ENCODE measurements around the gene TRIM3. TPM values are rescaled to one million over a fixed set of nuclear protein-coding genes. Genes with fewer than 3 reads are reported as not detected.
"Not testable (repeated sequence)": the region's sequence is repeated elsewhere in the genome, so short reads cannot be mapped to it uniquely, and the experiment has no call there.

TRIM3 gene
- total RNA-seq = 3.6 and 6.8 TPM in 2 replicates

DNA sequence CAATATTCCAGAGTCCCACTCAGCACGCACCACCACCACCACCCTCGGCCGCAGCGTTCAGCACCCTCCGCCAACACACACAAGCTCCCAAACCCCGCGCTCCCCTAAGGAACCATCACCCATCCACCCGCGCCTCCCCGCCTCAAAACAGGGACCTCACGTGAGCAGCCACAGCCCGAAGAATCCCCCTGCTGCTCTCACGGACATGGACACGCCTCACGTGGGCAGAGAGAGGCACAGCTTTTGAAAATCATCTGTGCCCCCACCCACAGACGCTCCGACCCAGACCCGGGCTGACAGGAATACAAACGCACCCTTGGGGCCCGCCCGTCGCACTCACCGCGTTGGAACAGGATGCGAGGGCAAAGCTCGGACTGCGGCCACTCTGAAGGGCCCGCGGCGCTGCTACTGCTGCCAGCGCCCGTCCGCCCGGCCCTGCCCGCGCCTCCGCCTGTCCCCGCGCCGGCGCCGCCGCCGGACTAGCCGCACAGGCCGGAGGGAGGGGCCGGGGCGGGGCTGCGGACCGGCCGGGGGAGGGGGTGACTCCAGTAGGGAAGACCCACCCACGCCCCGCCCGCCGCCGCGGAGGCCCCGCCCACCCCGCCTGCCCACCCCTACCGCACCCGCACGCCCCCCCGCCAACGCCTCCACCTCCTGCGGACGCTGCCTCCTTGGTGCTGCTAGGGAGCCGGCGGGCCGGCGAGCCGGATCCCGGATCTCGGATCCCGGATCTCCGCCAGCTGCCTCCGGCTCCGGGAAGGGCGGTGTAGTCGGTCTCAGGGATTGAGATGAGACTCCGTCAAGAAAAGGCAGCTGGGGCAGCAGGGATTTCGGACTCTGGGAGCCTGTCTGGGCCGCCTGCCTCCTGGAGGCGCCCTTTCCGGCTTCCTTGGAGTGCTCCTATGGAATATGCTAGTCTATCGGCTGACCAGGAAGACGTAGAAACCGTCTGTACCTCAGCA lies at the start of gene TRIM3:
TSS of gene TRIM3 (minus strand) at position 491 of the 962 bp plus-strand sequence. CDS start 8,246 bp downstream, outside the sequence.
- peak; percentile 46 for DNase-seq (ENCODE audit: low spot score)
- Mint-ChIP-seq H3K9me3 (no peaks in the 10 kb centered on the region), H3K27me3 (ENCODE audit: low read depth) (peaks cover 8% of the 10 kb centered on the region), H3K27ac (peak within 1 kb of the TSS; percentile 13), H3K4me3 (ENCODE audit: low read depth) (peak within 1 kb of the TSS; percentile 78), H3K36me3 (ENCODE audit: low read depth) (peaks cover 17% of the 10 kb centered on the region), H3K4me1 (ENCODE audit: low read depth) (peaks cover 13% of the 10 kb centered on the region)
- intact Hi-C loops (cut with micrococcal nuclease) = loop anchor here (2.0 kb wide), 1 partner anchor 239 kb away; the partner anchor contains the start of gene FHIP1B

DNA sequence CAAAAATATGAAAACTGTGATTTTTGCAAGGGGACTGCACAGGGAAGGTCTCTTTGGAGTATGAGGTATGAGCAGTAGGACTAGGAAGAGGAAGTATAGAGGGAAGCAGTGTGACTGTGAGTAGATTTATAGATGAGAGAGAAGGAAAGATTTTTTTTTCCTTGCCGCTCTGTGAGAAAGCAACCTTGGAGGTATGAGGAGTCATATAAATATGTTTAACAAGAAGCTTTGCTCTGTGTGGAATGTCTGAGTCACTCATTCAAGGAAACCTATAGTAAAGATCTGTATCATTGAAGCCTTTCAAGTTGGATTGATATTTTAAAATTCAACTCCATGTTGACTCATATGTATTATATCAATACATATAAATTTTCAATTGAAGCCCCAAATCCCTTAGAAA lies 49.5 kb upstream of the TRIM3 start:
- peaks cover 40% of the 10 kb centered on the region for H3K4me1 Mint-ChIP-seq (ENCODE audit: low read depth)
- H3K36me3 Mint-ChIP-seq (ENCODE audit: low read depth) = peaks cover 52% of the 10 kb centered on the region
- no peaks in the 10 kb centered on the region for H3K9me3 Mint-ChIP-seq
- no peak for DNase-seq (ENCODE audit: low spot score)
- no peaks in the 10 kb centered on the region for H3K27me3 Mint-ChIP-seq (ENCODE audit: low read depth)
- H3K27ac Mint-ChIP-seq = peak overlapping the region; percentile 52
- intact Hi-C loops (cut with micrococcal nuclease) = loop anchor here (5.0 kb wide), 2 partner anchors 41 to 201 kb away; partner anchors contain the start of genes ARFIP2, CAVIN3 and TIMM10B
- no peak overlapping the region for H3K4me3 Mint-ChIP-seq (ENCODE audit: low read depth)

DNA sequence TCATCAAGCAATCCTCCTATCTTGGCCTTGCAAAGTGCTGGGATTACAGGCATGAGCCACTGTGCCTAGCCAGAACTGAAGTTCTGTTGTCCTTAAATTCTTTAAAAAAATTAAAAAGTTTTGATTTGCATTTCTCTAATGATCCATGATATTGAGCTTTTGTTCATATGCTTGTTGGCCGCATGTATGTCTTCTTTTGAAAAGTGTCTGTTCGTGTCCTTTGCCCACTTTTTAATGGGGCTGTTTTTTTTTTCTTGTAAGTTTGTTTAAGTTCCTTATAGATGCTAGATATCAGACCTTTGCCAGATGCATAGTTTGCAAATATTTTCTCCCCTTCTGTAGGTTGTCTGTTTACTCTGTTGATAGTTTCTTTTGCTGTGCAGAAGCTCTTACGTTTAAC lies 48.2 kb upstream of the TRIM3 start:
- DNase-seq (ENCODE audit: low spot score); H3K27ac Mint-ChIP-seq; H3K4me3 Mint-ChIP-seq (ENCODE audit: low read depth); H3K9me3 Mint-ChIP-seq; H3K27me3 Mint-ChIP-seq (ENCODE audit: low read depth): not testable (repeated sequence)
- intact Hi-C loops (cut with micrococcal nuclease) = loop anchor here (5.0 kb wide), 2 partner anchors 40 to 200 kb away; partner anchors contain the start of genes ARFIP2, CAVIN3 and TIMM10B
- H3K36me3 Mint-ChIP-seq (ENCODE audit: low read depth) = peaks cover 45% of the 10 kb centered on the region
- H3K4me1 Mint-ChIP-seq (ENCODE audit: low read depth) = peaks cover 34% of the 10 kb centered on the region

DNA sequence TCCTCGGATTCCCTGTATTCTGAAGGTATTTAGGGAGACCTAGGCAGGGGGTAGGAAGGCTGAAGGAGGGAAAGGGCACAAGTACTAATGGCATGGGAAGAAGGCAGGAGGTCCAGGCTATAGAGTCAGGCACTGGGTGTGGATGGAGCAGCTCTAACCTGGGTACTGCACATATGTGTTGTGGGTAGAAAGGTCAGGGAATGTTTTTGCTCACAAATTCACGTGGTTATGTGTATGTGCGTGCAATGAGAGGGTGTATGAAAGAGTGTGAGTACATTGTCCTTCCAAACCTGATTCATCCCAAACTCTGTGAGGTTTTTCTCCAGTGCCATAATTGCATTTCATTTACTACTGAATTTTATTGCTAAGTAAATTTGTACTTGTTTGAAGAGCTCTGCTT lies 46.5 kb upstream of the TRIM3 start:
- no peak for DNase-seq (ENCODE audit: low spot score)
- H3K27me3 Mint-ChIP-seq (ENCODE audit: low read depth) = no peaks in the 10 kb centered on the region
- no peak overlapping the region for H3K4me3 Mint-ChIP-seq (ENCODE audit: low read depth)
- peaks cover 21% of the 10 kb centered on the region for H3K4me1 Mint-ChIP-seq (ENCODE audit: low read depth)
- intact Hi-C loops (cut with micrococcal nuclease) = loop anchor here (5.0 kb wide), 2 partner anchors 38 to 198 kb away; partner anchors contain the start of genes ARFIP2, CAVIN3 and TIMM10B
- no peaks in the 10 kb centered on the region for H3K9me3 Mint-ChIP-seq
- H3K36me3 Mint-ChIP-seq (ENCODE audit: low read depth) = peaks cover 44% of the 10 kb centered on the region
- H3K27ac Mint-ChIP-seq = no peak overlapping the region

DNA sequence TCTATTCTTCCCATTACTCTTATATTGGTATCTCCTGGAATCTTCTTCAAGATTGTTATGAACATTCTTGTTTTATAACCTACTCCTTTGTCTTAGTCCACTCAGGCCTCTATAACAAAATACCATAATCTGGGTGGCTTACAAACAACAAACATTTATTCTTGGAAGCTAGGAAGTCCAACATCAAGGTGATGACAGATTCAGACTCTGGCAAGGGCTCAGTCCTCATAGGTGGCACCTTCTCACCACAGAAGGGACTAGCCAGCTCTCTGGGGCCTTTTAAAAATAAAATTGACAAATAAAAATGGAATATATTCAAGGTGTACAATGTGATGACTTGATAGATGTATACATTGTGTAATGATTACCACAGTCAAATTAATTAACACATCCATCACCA lies 43.1 kb upstream of the TRIM3 start:
- H3K4me1 Mint-ChIP-seq (ENCODE audit: low read depth) = peaks cover 4% of the 10 kb centered on the region
- no peaks in the 10 kb centered on the region for H3K9me3 Mint-ChIP-seq
- H3K27ac Mint-ChIP-seq = no peak overlapping the region
- H3K36me3 Mint-ChIP-seq (ENCODE audit: low read depth) = peaks cover 50% of the 10 kb centered on the region
- no peaks in the 10 kb centered on the region for H3K27me3 Mint-ChIP-seq (ENCODE audit: low read depth)
- intact Hi-C loops (cut with micrococcal nuclease) = no loop called here
- no peak overlapping the region for H3K4me3 Mint-ChIP-seq (ENCODE audit: low read depth)
- DNase-seq (ENCODE audit: low spot score) = no peak

DNA sequence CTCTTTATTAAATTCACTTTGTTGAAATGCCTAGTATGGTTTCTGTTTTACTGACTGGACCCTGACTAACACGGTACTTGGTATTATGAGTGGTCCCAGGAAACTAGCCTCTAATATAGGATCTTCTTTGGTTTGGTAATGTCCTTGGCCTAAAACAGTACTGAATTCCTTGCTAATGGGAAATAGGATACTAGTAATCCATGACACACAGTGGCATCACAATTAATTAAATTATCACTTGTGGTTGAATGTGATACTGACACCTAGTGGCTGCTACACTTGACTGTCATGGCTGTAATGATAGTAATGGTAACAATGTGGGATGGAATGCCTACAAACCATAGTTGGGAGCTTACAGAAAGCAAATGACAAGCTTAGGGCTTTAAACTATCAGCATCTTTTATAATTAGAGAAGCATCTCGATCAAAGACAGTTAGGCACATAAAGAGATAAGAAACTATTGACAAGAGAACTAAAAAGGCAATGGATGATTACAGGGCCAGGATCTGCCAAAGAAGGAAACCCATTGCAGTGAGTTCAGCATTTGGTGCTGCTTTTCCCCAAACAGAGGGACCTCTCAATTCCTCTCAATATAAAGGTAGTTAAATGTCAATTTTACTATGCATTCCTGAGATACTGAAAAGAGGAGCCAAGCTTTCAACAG lies 32.0 kb upstream of the TRIM3 start:
- Mint-ChIP-seq H3K4me3 (ENCODE audit: low read depth) (no peak overlapping the region), H3K27me3 (ENCODE audit: low read depth) (no peaks in the 10 kb centered on the region), H3K27ac (no peak overlapping the region), H3K9me3 (no peaks in the 10 kb centered on the region), H3K4me1 (ENCODE audit: low read depth) (peaks cover 3% of the 10 kb centered on the region), H3K36me3 (ENCODE audit: low read depth) (peaks cover 40% of the 10 kb centered on the region)
- DNase-seq (ENCODE audit: low spot score) = no peak
- intact Hi-C loops (cut with micrococcal nuclease) = loop anchor here (1.0 to 2.0 kb wide), 2 partner anchors 25 to 126 kb away; partner anchors contain the start of genes ARFIP2 and TIMM10B

DNA sequence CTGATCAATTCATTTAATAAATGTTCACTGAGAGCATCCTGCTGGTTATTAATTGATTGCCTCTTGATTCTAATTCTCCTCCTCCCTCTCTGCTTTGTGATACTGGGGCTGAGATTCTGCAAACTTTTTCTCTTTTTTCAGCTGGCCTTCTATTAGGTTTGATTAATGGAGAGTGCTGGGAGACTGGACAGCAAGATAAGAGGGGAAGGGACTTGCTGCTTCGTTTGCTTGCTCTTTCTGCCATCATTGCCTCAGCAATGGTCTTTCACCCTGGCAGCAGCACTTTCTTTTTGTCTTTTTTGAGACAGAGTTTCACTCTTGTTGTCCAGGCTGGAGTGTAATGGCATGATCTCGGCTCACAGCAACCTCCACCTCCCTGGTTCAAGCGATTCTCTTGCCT lies 30.4 kb upstream of the TRIM3 start:
- Mint-ChIP-seq H3K9me3 (no peaks in the 10 kb centered on the region), H3K27me3 (ENCODE audit: low read depth) (no peaks in the 10 kb centered on the region), H3K4me1 (ENCODE audit: low read depth) (peaks cover 3% of the 10 kb centered on the region), H3K36me3 (ENCODE audit: low read depth) (peaks cover 41% of the 10 kb centered on the region), H3K4me3 (ENCODE audit: low read depth) (no peak overlapping the region), H3K27ac (no peak overlapping the region)
- intact Hi-C loops (cut with micrococcal nuclease) = loop anchor here (2.0 kb wide), 1 partner anchor 23 kb away; the partner anchor contains the start of genes ARFIP2 and TIMM10B
- DNase-seq (ENCODE audit: low spot score) = no peak

DNA sequence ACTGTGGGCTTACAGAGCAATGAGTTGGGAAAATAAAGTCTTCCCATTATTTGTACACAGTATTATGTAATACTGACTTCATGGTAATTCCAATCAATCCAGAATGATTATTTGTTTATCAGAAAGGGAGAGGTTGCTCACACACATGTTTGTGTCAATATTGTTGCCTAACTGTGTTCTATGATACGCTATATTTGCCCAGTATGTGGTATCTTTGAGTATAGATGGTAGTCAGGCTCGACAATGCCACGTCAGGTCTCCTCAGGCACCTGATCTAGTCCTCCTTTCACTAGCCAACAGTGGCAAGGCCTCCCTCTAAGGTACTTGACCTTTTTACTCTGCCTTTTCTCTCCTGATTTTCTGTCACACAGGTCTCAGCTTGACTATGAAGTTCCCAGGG lies 28.6 kb upstream of the TRIM3 start:
- Mint-ChIP-seq H3K36me3 (ENCODE audit: low read depth) (peaks cover 42% of the 10 kb centered on the region), H3K4me1 (ENCODE audit: low read depth) (peaks cover 3% of the 10 kb centered on the region), H3K27me3 (ENCODE audit: low read depth) (no peaks in the 10 kb centered on the region), H3K27ac (no peak overlapping the region), H3K4me3 (ENCODE audit: low read depth) (no peak overlapping the region), H3K9me3 (no peaks in the 10 kb centered on the region)
- intact Hi-C loops (cut with micrococcal nuclease) = no loop called here
- no peak for DNase-seq (ENCODE audit: low spot score)

DNA sequence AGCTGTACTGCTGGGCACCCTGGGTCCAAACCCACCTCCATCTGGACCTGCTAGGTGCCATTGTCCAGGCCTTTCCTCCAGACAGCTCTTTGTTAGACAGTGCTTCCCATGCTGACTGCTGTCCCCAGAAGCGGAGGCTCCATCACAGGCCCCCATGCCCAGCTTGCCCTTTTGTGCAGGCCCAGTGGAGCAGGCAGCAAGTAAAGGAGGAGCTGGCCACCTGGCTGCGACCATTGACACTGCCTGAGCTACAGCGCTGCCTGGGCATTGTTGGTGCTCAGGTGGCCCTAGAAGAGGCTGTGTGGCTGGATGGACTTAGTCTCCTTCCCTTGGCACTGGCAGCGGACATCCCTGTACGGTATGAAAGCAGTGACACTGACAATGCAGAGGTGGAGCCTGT lies 24.8 kb upstream of the TRIM3 start:
- no peak for DNase-seq (ENCODE audit: low spot score)
- intact Hi-C loops (cut with micrococcal nuclease) = no loop called here
- H3K27ac Mint-ChIP-seq = no peak overlapping the region
- peaks cover 50% of the 10 kb centered on the region for H3K36me3 Mint-ChIP-seq (ENCODE audit: low read depth)
- no peaks in the 10 kb centered on the region for H3K27me3 Mint-ChIP-seq (ENCODE audit: low read depth)
- H3K4me3 Mint-ChIP-seq (ENCODE audit: low read depth) = no peak overlapping the region
- no peaks in the 10 kb centered on the region for H3K9me3 Mint-ChIP-seq
- H3K4me1 Mint-ChIP-seq (ENCODE audit: low read depth) = peaks cover 3% of the 10 kb centered on the region

DNA sequence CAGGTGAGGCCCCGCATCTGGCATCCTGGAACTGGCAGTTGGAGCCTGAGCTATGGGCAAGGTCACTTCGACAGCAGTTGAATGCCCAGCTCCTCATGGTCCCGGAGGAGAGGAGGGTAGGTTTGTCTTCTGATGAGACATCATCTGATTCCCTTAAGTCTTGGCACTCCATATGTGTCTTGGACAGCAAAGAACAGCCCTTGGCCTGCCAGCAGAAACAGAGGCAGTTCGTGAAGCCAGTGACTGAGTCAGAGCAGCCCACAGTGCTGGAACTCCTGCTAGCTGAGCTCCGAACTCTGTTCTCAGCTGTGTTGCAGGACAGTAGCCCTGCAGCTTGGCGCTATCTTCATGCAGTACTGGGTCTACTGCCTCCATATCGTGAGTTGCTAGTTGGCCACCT lies 24.4 kb upstream of the TRIM3 start:
- H3K27ac Mint-ChIP-seq = no peak overlapping the region
- H3K4me3 Mint-ChIP-seq (ENCODE audit: low read depth) = no peak overlapping the region
- H3K36me3 Mint-ChIP-seq (ENCODE audit: low read depth) = peaks cover 50% of the 10 kb centered on the region
- peaks cover 3% of the 10 kb centered on the region for H3K4me1 Mint-ChIP-seq (ENCODE audit: low read depth)
- H3K9me3 Mint-ChIP-seq = no peaks in the 10 kb centered on the region
- no peak for DNase-seq (ENCODE audit: low spot score)
- no peaks in the 10 kb centered on the region for H3K27me3 Mint-ChIP-seq (ENCODE audit: low read depth)
- intact Hi-C loops (cut with micrococcal nuclease) = no loop called here

DNA sequence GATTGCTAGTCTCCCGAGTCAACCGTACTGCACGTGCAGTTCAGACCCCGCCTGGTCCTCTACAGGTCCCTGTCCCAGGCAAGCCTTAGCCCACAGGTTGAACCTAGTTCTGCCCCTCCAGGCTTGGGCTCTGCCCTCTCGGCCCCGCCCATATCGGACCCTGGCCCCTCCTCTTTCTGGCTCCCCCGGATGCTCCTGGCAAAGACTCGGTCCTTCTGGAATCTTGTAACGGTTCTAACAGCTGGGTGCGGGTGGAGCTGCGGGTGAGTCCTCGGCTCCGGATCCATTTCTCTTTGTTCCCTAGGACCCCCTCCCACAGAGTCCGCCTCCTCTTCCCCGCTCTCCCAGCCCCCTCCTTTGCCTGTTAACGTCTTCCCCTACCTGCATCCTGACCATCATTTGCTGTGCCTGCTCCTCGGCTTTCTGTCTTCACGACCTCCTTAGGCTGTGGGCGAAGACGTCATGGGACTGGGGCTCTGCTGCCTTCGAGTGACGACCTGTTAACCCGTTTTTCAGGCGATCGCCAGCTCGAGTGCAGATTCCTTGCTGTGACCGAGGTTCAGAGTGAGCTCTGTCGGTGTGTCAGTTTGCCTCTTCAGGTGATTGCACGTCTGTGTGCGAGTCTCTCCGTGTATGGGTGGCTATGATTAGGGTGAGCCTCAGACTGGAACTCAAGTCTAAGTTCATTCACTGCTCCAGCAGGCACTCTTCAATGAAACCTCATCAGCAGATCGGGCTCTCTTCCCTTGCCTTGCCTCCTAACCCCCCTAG lies 23.5 kb upstream of the TRIM3 start, which contains the start of gene DNHD1:
TSS of gene DNHD1 (plus strand) at position 212 of the 771 bp plus-strand sequence. CDS start 936 bp downstream, outside the sequence.
- DNase-seq (ENCODE audit: low spot score) = no peak
- intact Hi-C loops (cut with micrococcal nuclease) = no loop called here
- Mint-ChIP-seq H3K36me3 (ENCODE audit: low read depth) (peaks cover 55% of the 10 kb centered on the region), H3K9me3 (no peaks in the 10 kb centered on the region), H3K4me1 (ENCODE audit: low read depth) (peaks cover 3% of the 10 kb centered on the region), H3K27me3 (ENCODE audit: low read depth) (no peaks in the 10 kb centered on the region), H3K4me3 (ENCODE audit: low read depth) (no peak within 1 kb of the TSS), H3K27ac (no peak within 1 kb of the TSS)

DNA sequence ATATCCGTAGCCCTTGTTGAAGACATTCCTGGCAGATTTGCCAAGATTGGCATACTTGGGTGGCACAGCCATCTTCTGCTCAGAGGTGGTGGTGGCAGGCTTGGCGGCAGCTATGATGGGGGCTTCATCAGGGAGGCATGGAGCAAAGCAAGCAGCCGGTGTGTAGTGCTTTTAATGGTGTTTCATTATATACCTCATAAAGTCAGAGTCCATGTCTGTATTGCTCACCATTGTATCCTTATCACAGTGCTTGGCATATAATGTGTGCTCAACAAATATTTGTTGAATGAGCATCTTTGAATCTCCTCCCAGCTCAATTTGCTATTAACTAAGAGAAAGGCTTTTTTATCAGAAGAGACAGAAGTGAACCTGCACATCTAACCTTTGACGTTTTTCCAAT lies 15.6 kb upstream of the TRIM3 start:
- Mint-ChIP-seq H3K4me1 (ENCODE audit: low read depth) (no peaks in the 10 kb centered on the region), H3K9me3 (no peaks in the 10 kb centered on the region), H3K27ac (no peak overlapping the region), H3K36me3 (ENCODE audit: low read depth) (peaks cover 38% of the 10 kb centered on the region), H3K27me3 (ENCODE audit: low read depth) (no peaks in the 10 kb centered on the region), H3K4me3 (ENCODE audit: low read depth) (no peak overlapping the region)
- intact Hi-C loops (cut with micrococcal nuclease) = no loop called here
- DNase-seq (ENCODE audit: low spot score) = no peak

Measured in activated T-helper 2 cell treated with anti-CD3 and anti-CD28 coated beads, Interferon-gamma antibody, Interleukin-2, Interleukin-4, amounts not matched to agents 10 μg/mL and 5 μg/mL and 100 μg/mL, durations not matched to agents 14 hours and 24 hours and 36 hours (primary cell).